OCI-M1 (cell line): Measurements from ENCODE around the gene MRC2.

ENCODE experiments used
- DNase-seq: peaks from one replicate; lab custom pipeline; 2025; lab: John Stamatoyannopoulos, UW

Gene MRC2

DNA sequence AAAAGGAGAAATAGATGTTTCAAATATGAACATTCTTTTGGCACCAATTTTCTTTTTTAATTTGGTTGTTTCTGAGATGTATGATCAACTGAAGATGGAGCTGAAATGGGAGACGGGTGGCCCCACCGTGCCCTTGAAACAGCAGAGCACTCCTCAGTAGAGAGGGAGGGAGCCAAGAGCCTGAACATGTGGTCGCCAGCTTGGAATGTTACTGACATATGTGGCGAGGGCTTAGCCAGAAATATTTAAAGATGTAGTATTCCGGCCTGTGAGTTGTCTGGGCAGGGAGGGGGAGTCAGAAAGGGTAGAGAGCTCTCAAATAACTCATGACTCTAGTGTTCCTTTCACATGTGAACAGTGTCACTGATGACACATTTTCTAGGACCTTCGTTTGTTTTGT is 13.3 kb upstream of the MRC2 start:
- DNase-seq, result no peak

DNA sequence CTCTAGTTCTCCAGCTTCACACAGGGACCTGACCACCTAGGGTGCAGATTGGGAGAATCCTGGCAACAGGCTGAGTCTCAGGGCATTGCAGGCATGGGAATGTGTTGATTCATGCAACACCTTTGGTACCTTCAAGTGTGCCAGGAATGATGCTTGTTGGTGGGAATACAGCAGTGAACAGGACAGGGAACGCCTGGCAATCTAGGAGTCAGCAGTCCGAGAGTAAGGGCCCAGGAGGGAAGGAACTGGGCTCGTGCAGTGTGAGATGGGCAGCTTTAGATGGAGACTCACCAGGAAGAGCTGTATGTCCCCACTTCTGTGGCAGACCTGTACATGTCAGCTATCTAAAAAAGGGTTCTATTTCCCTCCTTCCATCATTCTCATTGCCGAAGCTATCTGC is 12.0 kb upstream of the MRC2 start:
- no peak for DNase-seq

DNA sequence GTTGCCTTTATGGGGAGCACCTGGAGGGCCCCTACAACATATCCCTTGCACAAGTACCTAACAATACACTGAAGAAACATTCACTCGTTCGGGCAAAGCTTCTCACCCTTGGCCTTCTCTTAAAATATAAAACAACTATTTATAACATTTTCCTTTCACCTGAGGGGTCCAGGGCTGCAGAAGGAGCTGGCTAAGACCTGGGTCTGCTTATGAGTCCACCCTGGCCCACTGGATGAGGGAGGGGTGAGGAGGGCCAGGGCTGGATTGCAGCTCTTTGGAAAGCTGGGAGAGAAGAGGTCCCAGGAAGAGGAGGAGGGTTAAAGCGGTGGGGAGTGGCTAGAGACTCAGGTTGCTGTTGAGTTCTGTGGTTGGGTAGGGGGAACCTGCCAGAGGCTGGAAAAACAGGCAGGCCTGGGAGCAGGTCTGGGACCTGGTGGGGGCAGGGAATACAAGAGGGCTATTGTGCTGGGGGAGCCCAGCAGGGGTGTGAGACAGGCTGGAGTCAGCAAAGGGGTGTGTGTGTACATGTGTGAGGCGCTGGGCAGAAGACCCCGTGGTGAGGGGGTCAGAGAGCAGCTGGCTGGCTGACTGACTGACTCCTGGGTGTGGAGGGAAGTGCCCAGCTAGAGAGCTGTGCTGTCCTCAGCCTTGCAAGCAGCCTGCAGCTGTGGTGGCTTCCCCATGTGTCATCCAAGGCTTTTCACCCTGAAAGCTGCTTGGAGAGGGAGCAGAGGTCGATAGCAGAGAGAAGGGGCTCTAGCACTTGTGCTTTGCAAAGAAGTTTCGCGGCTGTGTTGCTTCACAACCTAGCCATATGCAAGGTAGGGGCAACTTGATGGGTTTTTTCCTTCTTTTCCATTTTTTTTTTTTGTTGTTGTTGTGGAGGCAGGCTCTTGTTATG is 10.2 kb upstream of the MRC2 start:
- DNase-seq, result no peak

DNA sequence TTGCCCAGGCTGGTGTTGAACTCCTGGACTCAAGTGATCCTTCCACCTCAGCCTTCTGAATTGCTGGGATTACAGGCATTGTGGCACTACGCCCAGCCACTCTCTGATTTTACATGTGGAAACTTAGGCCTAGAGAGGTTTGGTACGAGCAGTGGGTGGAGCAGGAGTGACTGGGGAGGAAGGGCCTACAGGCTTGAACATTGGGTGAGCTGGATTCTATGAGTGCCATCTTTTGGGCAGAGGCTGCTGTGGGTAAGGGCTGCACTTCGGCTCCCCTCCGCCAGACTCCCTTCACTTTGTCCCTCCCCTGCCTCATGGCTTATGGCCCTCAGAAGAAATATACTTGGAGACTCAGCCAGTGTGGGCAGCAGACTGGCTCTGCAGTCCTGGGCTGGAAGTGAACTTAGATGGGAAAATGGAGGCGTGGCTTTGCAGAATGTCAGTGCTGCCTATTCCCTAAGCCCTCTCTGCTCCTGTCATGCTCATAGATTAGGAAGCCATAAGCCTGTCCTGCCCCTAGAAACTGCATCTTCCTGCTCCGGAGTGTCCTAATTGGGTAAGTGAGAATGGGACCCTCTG is 9.5 kb upstream of the MRC2 start:
- no peak for DNase-seq

DNA sequence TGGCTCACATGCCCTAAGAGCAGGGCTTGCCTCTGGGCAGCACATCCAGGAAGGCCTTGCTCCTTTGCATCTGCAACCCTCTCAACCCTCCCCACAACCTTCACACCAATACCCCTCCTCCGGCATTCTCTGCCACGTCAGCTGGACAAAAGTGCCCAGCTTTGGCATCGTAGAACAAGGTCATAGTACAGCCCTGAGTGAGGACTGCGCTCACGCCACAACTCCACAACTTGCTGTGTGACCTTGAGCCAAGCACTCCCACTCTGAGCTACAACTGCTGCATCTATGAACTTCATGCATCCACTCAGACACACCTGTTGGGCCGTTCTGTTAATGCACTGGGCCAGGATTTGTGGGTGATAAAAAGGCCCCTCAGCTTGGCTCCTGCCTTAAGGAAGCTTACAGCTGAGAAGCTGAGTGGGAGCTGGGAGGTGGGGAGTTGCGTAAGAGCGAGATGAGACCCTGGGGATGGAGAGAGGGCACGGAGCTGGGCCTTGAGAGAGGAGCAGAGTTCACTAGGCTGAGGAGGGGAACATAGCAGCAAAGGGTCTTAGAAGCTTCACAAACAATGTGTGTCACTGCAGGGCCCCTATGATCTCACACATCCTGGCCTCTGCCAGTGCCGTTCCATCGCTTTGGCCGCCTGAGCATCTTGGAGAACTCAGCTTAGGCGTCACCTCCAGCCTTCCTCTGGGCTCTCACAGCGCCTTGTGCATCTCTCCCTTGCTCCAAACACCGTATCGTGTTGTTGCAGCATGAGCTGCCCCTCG is 8.6 kb upstream of the MRC2 start:
- no peak for DNase-seq

DNA sequence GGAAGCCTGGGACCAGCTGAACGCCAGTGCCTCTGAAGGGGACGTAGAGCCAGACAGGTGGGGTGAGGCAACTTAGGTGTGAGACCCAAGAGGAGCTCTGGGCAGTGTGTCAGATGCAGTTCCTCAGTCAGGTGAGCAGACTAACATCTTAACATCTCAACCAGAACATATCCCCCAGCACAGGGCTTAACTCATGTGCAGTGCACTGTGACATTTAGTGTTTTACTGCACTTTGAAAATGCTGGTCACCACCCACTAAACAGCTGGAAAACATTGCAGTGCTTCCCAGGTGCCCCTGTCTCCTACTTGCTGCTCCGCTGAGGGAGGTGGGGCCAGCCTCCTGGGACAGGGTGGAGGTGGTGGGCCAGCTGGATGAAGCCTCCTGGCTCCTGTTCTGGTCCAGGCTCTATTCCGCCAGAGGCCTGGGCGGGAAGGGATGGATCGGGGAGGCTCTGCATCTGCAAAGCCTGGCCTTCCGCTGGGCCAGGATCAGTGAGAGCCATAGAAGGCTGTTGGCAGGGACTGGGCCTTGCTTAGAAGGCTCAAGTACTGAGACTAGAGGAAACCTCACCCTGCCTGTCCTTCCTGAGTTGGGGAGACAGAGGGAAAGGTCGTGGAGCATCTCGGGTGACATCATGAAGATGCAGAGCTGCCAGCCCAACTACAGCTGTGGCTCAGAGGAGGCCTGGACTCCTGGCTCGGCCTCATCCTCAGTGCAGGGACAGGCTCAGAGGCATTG is 7.9 kb upstream of the MRC2 start:
- DNase-seq, result no peak

DNA sequence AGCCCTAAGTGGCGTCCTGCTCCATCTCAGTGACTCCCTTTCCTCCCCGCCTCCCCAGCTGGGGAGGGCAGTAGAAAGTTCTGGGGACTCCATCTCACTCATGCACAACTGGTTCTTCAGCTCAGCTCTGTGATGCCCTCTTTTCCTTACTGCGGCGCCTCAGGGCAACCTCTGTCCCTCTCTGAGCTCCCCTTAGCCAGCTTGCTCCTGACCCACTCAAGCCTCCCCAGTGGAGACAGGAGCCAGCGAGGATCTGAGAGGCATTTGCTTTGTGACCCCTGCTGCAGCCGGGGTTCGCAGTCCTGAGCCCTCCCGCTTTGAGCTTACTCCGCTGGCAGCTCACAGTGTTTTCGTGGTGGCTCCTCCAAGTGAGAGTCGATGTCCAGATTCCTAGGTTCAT is 6.2 kb upstream of the MRC2 start:
- DNase-seq, result no peak

DNA sequence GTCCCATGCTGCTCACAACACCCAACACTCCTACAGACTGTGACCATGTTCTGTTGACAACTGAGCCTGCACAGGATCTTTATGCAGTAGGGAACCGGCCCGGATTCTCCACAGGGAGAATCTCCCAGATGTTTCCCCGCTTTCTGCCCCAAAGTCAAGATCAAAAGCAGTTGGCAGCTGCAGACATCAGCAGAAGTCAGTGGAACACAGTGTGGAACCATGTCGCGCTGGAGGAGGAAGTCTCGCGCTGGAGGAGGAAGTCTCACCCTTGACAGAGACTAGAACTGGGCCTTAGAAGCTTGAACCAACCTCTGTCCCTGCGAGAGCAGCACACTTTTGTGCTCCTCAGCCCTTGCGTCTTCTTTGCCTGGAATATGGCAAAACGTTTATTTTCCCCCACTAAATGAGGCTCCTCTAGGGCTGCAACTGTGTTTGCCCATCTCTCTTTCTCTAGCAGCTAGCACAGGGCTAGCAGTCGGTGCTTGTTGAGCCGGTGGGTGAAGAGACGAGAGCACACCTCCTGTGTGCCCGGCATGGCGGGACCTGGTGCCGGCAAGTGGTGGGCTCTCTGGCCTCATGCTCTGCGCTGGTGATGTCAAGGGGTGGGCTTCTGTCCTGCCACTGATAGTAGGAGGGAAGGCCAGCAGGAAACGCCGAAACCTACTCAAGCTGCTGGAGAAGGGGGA is 2.1 kb upstream of the MRC2 start:
- DNase-seq, result peak; percentile 16

DNA sequence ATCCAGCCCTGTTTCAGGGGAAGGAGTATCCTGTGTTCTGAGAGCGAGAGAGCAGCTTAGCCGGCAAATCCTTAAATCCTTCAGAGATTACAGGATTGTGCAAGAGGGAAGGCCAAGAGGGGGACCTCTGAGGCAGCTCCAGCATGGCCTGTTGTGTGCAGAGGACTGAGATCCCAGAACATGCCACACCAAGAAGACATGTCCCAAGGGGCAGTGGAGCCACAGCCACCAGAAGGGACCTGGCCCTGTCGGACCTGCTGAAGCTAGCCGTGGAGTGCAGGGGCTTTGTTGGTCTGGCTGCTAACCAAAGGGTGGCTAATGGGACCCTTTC is 1.6 kb upstream of the MRC2 start:
- no peak for DNase-seq

DNA sequence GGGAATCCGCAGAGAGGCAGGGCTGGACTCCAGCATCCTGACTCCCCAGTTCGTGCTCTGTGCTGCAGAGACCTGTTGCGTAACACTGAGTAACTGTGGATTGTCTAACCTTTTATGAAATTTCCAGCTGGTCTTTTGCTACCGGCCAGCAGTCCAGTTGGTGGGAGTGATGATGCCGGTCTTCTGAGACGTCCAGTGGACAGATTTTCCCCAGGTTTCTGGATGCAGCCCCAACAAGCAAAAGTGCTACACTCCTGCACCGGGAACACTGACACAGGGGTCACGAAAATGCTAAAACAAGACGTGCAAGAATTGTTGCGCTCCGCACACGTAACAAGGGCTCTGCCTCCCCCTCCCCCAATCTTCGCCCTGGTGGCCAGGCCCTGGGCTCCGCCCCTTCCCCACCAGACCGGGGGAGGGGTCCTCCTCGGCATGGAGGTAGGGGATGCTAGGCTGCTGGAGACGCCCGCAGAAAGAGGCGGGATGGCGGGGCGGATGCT is 701 bp upstream of the MRC2 start:
- DNase-seq, result peak; percentile 77

DNA sequence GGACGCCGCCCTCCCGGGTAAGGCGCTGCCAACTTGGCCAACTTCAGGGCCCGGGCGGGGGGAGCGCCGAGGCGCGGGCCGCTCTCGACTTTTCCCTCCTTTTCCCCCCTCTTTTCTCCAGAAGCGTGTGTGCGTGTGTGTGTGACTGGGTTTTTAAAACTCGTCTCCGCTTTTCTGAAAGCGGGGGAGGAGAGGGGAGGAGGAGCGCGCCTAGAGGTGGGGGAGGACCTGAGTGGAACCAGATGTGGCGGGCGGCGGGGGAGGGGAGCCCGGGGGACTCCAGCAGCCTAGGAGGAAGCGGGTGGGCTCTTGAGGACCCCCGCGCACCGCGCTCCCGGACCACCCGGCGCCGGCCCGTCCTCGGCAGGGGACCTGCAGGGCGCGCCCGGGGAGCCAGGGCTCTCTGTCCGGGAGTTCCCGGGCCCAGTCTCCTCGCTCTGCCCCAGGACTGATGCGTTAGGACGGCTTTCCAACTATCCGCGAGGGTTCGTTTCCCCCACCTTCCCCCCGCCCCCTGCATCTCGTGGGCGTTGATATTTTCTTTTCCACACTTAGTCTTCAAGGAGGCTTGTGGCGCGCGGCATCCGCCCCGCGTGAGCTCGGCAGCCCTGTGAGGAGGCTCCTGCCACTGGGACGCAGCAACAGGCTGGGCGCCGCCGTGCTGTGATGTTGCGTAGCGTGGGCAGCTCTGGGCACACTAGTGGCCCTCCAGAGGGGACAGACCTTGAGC is 599 bp downstream of the MRC2 start:
- peak; percentile 74 for DNase-seq

DNA sequence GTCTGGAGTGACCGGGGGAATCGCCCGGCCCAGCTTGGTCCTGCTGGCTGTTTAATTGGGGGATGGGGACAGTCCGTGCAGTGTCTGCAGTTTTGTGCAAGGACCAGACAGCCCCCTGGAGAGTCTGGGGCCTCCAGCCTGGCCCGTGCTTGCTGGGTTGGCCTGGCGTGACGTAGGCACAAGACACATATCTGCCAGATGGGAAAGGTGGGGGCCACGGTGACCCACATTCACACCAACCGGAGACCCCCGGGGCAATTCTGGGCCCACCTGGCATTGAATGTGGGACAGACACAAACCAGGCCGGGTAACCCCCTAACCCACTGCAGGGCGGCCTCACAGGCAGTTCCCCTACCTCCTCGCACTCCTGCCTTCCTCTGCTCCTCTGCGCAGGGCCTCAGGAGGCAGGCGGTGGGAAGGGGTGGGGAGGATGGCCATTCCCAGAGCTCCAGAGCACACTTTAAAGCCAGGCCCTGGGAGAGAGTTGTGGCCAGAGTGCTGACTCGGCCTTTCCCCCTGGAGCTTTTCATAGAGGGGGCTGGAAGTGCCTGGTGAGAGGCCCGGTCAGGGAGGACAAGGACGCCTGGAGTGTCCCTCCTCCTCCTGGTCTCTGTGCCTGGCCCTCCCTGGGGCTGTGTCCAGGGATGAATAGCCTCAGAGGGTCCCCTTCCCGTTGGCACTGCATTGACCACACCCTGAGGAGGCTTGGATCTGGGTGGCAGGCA is 1.5 kb downstream of the MRC2 start:
- peak; percentile 52 for DNase-seq

DNA sequence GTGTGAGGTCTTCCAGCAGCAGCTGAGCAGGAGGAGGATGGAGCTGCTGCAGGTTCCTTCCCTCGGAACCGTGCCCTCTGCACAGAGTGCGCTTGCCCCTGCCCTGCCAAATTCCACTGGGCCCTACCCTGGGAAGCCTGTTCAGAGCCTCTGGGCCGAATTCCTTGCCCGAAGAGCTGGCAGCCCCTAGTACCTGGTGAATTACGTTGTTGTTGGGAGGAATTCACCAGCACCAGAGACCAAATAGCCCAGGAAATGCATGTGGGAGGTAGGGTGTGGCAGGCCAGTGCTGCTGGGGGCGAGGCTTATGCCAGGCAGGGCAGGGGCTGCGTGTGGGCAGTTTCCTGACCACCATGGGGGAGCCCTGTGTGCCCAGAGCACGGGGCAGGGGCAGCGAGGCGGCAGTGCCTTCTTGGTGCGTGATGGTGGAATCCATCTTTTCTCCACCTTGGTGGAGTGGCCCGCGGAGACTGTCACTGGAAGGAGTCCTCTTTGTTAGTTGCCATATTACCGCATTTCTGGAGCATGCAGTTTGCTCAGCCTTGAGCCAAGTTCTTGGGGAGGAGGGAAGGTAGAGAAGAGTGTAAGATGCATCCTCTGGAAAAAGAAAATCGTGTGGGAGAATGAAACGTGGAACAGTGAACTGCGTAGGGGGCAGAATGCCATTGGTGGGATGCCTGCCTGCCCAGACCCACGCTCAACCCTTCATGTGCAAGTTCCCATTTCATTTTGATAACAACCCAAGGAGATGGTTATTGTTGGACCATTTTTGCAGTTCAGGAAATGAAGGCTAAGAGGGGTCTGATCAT is 2.3 kb downstream of the MRC2 start:
- no peak for DNase-seq

DNA sequence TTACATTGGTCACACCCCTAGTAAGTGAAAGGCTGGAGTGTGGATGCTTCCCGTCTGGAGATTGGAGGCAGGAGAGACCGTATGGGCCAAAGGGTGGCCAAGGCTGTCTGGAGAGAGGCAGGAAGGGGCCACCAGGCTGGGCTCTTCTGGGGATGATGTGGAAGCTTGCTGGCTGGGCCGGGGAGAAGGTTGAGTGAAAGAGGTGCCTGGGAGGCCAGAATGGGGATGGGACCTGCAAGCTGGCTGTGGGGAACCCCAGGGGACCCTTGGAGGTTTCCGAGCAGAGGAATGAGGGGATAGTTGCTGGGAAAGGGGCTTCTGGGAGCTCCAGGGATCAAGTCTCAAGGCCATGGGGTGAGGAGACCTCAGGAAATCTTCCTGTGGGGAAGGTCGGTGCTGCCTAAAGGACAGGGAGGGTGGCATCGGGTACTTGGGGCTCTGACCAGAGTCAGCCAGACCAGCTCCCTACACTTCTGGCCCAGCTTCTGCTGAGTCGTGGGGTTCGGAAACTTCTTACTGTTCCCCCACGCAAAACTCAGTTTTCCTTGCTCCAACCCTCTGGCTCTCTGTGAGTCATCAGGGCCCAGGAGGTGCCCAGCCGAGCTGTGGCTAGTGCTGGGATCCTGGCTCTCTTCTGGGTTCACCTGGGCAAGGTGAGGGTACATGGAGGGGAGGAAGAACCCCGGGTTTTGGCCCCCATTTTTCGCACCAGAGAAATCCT is 3.1 kb downstream of the MRC2 start:
- no peak for DNase-seq

DNA sequence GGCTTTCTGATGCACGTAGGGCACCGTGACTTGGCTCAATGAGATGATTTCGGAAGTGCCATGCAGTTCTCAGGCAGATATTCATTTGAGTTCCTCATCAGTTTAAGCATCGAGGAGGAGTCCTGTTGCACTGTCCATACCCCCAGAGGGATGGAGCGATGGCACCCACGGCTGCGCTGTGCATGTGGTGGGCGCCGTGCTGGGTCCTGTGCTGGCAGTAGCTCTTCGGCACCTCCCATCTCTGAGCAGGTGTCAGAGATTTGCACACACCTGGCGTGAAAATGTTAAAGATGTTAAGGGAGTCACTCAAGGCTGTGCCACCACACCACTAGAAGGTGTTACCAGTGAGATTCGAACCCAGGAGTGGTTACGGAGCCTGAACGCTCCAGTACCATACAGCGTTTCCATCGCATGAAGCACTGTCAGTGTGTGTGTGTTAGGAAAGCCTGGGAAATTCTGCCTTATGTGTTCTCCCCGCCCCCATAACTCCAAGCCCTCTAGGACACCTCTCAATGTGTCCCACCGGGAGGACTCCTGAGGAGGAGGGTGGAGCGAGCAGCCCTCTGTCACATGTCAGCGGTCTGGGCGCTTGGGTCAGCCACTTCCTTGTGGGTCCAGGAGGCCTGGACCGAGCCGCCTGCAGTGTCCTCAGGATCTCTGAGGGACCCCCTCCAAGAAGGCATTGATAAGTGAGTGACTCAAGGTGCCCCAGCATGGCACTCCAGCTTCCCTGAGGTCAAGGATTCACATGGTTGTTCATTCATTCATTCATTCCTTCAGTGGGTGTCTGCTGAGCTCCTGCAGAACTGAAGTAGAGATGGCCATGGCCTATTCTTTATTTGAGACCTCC is 3.8 kb downstream of the MRC2 start:
- no peak for DNase-seq

DNA sequence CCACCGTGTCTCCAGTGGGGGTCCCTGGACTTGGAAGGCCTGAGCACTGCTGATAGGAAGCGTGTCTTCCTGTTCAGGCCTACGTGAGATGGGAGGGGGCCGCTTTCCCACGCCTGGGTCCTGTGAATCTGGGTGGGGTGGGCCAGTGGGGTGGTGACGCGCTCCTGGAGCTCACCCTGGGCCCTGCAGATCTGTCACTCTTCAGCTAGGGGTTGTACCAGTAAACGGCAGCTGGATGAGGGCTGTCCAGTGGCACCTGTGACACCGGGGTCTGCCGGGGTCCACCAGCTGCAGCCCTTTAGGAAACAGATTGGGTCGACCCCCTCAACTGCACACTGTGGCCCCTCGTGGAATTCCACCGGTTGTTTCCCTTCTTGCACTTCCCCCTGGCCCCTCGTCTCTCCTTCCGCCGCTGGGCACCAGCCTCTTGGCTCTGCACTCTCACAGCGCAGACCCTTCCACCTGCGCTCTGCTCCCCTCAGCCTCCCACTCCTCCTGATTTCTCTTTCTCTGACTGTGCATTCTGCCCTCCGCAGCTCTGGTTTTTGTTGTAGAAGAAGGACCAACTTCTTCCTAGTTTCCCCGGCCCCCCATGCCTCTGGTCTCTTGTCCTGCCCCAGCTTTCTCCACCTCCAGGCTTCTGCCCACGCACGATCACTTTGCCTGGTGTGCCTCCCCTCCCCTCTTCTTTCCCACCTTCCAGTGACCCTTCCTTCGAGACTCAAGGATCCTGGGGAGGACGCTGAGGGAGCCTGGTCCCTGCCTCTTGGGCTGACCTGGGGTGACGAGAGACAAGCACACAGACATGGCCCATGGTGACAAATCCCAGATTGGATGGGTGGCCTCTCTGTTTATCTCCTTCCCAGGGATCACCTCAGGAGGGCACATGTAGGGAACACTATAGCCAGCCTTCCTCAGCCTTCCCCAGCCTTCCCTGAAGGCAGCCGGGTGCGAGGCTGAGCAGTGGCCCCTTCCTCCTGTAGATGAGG is 4.8 kb downstream of the MRC2 start:
- no peak for DNase-seq

DNA sequence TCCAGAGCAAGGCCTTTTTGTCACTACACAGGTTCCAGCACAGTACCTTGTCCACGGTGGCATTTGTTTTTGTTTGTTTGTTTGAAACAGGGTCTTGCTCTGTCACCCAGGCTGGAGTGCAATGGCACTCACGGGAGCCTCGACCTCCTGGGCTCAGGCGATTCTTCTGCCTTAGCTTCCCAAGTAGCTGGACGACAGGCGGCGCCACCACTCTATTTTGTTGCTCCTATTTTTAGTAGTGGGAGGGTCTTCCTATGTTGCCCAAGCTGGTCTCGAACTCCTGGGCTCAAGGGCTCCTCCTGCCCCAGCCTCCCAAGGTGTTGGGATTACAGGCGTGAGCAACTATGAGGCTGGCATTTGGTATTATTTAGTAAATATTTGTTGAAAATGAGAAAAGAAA is 10.3 kb downstream of the MRC2 start:
- no peak for DNase-seq
